SIG-M5 treated with dmso at 0.1 percent for 504 hours (cell line): ENCODE data around the gene AUTS2.

Experiments
- DNase-seq: peaks from one replicate; lab custom pipeline; 2025; ENCODE audit not compliant: unreplicated experiment; lab: John Stamatoyannopoulos, UW

The AUTS2 gene

DNA sequence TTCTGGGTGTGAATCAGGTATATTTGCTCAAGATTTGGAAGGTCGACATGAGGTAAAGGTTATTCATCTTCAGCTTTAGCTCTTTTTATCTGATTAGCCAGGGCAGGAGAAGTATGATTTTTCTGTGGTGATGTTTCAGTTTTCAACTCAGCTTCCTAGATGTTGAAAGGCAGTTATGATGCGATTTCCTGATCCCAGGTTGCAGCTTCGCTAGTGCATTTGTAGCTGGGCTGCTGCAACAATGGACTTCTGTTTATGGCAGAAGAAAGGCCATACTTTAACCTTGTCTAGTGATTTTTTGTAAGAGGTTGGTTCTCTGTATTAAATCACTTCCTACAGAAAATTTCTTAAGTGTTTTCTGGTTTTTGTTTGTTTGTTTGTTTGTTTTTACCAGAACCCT, 619.3 kb downstream of the AUTS2 start:
- DNase-seq: no peak

- DNase-seq: no peak
These were observed 619.7 kb downstream of the AUTS2 start for GRCh38 chr7:70218006-70218405.

GRCh38 chr7:70219061-70219460, 620.8 kb downstream of the AUTS2 start:
- no peak for DNase-seq

GRCh38 chr7:70229242-70229641, 631.0 kb downstream of the AUTS2 start:
- DNase-seq: no peak

- DNase-seq: no peak
These were observed 632.5 kb downstream of the AUTS2 start for GRCh38 chr7:70230761-70231160.

- DNase-seq: no peak
These were observed 635.5 kb downstream of the AUTS2 start for GRCh38 chr7:70233776-70234175.

- no peak for DNase-seq
These were observed 639.0 kb downstream of the AUTS2 start for GRCh38 chr7:70237256-70237655.

DNA sequence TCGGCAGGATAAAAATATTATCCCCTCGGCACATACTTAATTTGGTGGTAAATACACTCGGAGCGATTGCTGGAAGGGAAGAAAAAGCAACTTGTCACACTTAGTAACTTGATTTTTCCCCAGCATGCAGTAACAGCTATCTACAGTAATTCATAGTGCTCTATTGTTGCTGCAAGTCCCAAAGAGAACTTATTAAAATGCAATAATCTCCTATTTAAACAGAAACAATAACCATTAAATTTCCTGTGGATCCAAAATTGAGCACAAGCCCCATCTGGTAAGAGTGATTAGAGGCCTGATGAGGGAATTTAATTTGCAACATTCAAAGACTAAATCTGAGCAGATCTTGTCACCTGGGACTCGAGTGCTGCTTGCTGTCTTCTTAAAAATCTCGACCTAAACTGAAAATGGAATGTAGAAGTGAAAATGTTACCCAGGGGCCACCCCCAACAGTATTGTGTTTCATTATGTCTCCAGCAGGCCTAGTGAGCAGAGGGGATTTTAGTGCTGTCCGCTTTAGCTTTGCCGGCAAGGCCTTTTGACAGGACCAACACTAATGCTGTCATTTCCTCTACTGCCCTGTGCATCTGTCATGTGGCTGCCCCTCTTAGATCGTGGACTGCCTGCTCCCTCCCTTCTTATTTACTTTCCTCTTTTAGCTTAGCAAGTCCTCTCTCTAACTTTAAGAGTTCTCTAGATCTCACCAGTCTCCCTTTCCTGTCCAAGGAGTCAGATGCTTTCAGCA, 639.7 kb downstream of the AUTS2 start:
- DNase-seq: no peak

- DNase-seq: no peak
These were observed 641.6 kb downstream of the AUTS2 start for GRCh38 chr7:70239918-70240317.

DNA sequence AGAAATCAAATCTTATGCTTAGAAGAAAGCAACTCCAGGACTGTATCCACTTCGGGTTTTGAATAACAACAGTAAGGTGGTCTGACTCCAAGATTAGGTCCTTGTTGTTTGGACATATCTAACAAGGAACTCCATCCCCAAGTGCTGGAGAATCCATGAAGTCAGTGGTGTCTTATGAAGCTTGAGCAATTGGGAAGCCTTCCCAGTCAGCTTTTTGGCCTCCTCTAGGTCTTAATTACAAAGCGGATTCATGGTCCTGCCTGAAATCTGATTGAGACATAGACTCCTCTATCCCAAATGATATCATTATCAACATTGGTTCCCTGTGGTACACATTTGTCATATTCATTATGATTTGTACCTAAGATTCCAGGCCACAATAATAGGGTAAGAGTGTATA, 642.6 kb downstream of the AUTS2 start:
- DNase-seq: no peak

DNA sequence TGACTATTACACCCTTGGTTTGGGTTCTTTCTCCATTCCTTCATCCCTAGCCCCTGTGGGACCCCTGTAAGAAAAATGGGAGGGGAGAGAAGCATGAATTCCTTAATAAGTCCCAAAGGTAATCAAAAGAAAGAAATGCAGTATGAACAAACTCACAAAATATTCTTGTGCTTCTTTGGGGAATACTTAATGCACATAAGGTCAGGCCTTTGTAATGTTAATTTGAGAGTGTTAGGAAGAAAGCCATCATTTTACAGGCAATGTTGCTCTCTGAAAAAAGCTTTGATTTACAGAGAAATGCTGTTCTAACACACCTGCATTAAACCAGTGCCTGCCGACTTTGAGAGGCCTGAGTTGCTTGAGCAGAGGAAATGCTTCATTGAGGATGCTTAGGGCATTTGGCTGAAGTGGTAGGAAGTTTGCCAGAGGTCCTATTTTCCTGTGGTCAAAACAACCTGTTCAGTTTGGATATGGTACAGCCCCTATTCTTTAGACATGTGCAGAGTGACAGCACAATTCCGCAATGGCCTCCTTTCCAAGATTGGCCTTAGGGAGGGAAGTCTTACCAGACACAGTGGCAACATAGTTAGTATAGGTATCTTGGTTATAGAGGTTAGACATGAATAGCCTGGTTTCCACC, 643.4 kb downstream of the AUTS2 start:
- no peak for DNase-seq

GRCh38 chr7:70242826-70243225, 644.6 kb downstream of the AUTS2 start:
- DNase-seq: no peak

- DNase-seq: no peak
These were observed 645.2 kb downstream of the AUTS2 start for GRCh38 chr7:70243443-70243842.

DNA sequence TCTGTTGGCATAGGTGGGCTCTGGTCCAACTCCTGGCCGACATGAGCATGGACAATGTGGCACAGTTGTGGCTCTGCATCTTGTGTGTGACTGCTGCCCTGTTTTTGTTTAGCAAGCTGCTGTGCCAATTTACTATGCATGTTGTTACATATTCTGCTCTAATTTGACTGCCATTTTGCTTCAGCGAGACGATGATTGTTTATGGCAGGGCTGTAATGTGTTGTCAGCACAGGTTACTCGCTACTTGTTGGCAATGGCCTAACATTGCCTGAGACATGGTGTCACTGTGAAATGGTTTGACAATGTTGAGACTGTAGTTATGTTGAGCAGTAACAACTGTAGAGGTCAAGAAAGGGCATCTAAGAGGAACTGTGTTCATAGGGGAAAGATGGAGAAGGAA, 659.6 kb downstream of the AUTS2 start:
- no peak for DNase-seq

DNA sequence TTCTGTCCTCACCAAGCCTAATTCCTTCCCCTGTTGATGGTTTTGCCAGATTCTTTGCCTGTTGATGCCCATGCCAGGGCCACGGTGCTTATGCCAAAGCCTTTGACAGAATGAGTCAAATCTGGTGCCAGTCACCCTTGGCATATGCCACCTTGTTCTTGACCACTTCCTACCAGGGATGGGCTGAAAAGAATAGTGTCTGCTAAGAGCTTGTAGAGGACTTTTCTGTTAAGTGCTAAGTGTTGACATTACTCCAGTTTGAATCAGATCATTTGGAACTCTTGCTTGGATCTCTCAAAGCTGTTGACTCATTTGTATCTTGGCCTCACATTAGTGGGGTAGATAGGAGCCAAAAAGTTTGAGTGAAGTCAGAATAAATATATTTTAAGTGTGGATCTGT, 661.2 kb downstream of the AUTS2 start:
- DNase-seq: no peak

- no peak for DNase-seq
These were observed 665.4 kb downstream of the AUTS2 start for GRCh38 chr7:70263471-70264255.

DNA sequence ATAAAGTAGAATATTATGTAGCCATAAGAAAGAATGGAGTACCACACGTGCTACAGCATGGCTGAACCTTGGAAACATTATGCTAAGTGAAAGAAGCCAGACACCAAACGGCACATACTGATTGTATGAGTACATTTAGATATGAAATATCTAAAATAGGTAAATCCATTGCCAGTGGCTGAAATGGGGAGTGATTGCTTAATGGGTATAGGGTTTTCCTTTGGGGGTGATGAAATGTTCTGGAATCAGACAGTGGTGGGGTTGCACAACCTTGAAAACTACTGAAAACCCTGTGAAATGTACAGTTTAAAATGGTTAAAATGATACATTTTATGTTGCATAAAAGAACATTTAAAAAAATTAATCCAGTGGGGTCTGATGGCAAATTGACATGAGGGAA, 667.9 kb downstream of the AUTS2 start:
- DNase-seq: no peak

GRCh38 chr7:70267381-70268120, 669.3 kb downstream of the AUTS2 start:
- DNase-seq: no peak

GRCh38 chr7:70268179-70268578, 669.9 kb downstream of the AUTS2 start:
- no peak for DNase-seq

DNA sequence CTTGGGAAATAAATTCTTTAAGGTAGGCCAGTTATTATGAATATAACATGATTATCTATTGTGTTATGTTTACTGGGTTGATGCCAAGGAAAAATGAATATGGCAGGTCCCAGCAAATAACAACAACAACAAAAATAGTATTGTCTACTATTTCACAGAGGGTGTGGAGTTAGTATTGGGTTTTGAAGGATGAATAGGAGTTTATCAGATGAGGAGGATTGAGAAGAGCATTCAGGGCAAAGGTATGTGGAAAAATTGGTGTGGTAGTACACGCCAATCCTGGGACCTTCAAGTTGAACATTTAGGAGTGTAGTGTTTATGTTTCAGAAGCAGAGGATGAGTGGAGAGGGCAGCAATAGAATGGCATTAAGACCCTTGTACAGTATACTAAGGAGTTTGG, 671.9 kb downstream of the AUTS2 start:
- no peak for DNase-seq

DNA sequence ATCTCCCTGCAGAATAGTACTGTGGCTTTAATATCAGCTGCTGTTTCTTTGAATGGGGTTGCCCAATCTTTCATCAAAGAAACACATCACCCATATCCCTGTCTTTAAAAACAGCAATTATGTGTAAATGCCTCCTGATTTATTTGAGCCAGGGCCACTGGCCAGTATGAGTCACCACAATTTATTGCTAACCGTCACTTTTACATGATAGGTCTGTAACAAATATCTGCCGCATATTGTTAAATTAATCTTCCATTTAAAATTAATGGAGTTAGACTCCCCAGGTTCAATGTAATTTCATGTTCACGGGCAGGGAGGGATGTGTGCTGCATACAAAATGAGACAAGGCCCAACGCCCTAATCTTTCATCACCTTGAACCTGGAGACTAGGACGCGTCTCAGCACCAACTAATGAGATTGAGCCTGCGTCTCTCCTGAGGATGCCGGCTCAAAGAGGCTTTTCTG, 673.4 kb downstream of the AUTS2 start:
- no peak for DNase-seq
